GM23248 (cell line): ENCODE data around the gene GATAD2B. TPM values are rescaled to one million over a fixed set of nuclear protein-coding genes. Genes with fewer than 3 reads are reported as not detected.

Source experiments
- DNase-seq: peaks from one replicate; pipeline ENCODE4 v3.0.0-alpha.2; 2015
- H2AFZ ChIP-seq: fragments of 200-600 bp; sonication (generic); 2 replicates; pipeline ENCODE4 v1.6.1; 2016; ENCODE audit warnings: antibody characterized with exemption
- H3F3A ChIP-seq: fragments of 200-600 bp; sonication (generic); 2 replicates; pipeline ENCODE4 v1.6.1; 2016; ENCODE audit warnings: mild to moderate bottlenecking, antibody characterized with exemption, mixed run types; ENCODE audit not compliant: insufficient read depth
- H3K27ac ChIP-seq: fragments of 200-600 bp; sonication (generic); 2 replicates; pipeline ENCODE4 v1.5.1; 2016; ENCODE audit warnings: mild to moderate bottlenecking
- H3K27me3 ChIP-seq: fragments of 200-600 bp; sonication (generic); replicated peaks from 2 replicates; pipeline ENCODE4 v1.6.1; 2016; ENCODE audit warnings: mild to moderate bottlenecking; ENCODE audit not compliant: insufficient read depth
- H3K36me3 ChIP-seq: fragments of 200-600 bp; sonication (generic); 2 replicates; pipeline ENCODE4 v1.6.1; 2016; ENCODE audit warnings: low read depth, mild to moderate bottlenecking
- H3K4me1 ChIP-seq: fragments of 200-600 bp; sonication (generic); 2 replicates; pipeline ENCODE4 v1.6.1; 2016; ENCODE audit warnings: mild to moderate bottlenecking; ENCODE audit not compliant: insufficient read depth
- H3K4me2 ChIP-seq: fragments of 200-600 bp; sonication (generic); one replicate; pipeline ENCODE4 v1.6.1; 2016; ENCODE audit warnings: mild to moderate bottlenecking; ENCODE audit not compliant: unreplicated experiment
- H3K4me3 ChIP-seq: fragments of 200-600 bp; sonication (generic); 2 replicates; pipeline ENCODE4 v1.5.1; 2016; ENCODE audit warnings: mild to moderate bottlenecking
- H3K79me2 ChIP-seq: fragments of 200-600 bp; sonication (generic); 2 replicates; pipeline ENCODE4 v1.6.1; 2016; ENCODE audit warnings: mild to moderate bottlenecking; ENCODE audit not compliant: insufficient read depth
- H3K9ac ChIP-seq: fragments of 200-600 bp; sonication (generic); 2 replicates; pipeline ENCODE4 v1.6.1; 2016; ENCODE audit warnings: mild to moderate bottlenecking
- H3K9me2 ChIP-seq: fragments of 200-600 bp; sonication (generic); 2 replicates; pipeline ENCODE4 v1.6.1; 2016; ENCODE audit warnings: mixed run types, mild to moderate bottlenecking, moderate library complexity; ENCODE audit not compliant: insufficient read depth
- H3K9me3 ChIP-seq: fragments of 200-600 bp; sonication (generic); one replicate; pipeline ENCODE4 v1.6.1; 2017; ENCODE audit warnings: low read depth
- H4K20me1 ChIP-seq: fragments of 200-600 bp; sonication (generic); 2 replicates; pipeline ENCODE4 v1.6.0; 2016; ENCODE audit not compliant: insufficient read depth
- EZH2 ChIP-seq: fragments of 200-600 bp; sonication (generic); IDR thresholded peaks from 2 replicates; pipeline ENCODE4 v1.6.1; 2018; ENCODE audit warnings: antibody characterized with exemption, mild to moderate bottlenecking; ENCODE audit not compliant: insufficient read depth, poor library complexity, severe bottlenecking
- EZH2phosphoT487 ChIP-seq: fragments of 200-600 bp; sonication (generic); IDR thresholded peaks from 2 replicates; pipeline ENCODE4 v1.6.1; 2018; ENCODE audit warnings: antibody characterized with exemption, moderate library complexity, mild to moderate bottlenecking, low read depth; ENCODE audit not compliant: insufficient read depth
- WGBS, 2 experiments: methylation state at CpG; one replicate each; pipeline ENCODE4 v1.1.6; 2015 to 2017; ENCODE audit warnings: low lambda C conversion rate in 2 of 2, low coverage in 1 of 2; ENCODE audit errors: missing lambda C conversion rate in 2 of 2; 5-methylcytosine and 5-hydroxymethylcytosine counted together
- in situ Hi-C: fragments of 300-500 bp; cut with MboI; formaldehyde crosslinking; loops from 2 replicates; pipeline ENCODE4 v1.15.0; 2020
- polyA plus RNA-seq: library from polyadenylated mRNA; unstranded; fragments of >200 nt; fragmentation: Nextera tagmentation; extraction: Ambion mirVana; gene quantifications from 2 replicates; pipeline ENCODE4 v1.2.1, GENCODE V29; 2016
- total RNA-seq: library from RNA; depleted of rRNA; stranded (reverse); fragments of >200 nt; shearing (Covaris generic); gene quantifications from 2 replicates; pipeline ENCODE4 v1.2.3, GENCODE V29; 2014

The GATAD2B gene
- total and polyA plus RNA-seq, 2 experiments from 2014 or later = 3.3 to 3.9 TPM

- Histone ChIP-seq H4K20me1 (no peaks in the 10 kb centered on the region), H2AFZ (peak within 1 kb of the TSS; percentile 74), H3K9me3 (no peaks in the 10 kb centered on the region), H3K4me1 (peaks cover 7% of the 10 kb centered on the region; the same call in 1 of the 2 replicates), H3K27me3 (no peaks in the 10 kb centered on the region), H3K9me2 (no peaks in the 10 kb centered on the region), H3K79me2 (no peaks in the 10 kb centered on the region), H3F3A (peaks cover 15% of the 10 kb centered on the region), H3K4me2 (peak within 1 kb of the TSS; percentile 84), H3K36me3 (peaks cover 5% of the 10 kb centered on the region; the same call in 1 of the 2 replicates), H3K27ac (no peak within 1 kb of the TSS), H3K9ac (peak within 1 kb of the TSS; percentile 59), H3K4me3 (peak within 1 kb of the TSS; percentile 74)
- 4 to 5% methylated on average over 24 to 35 of the region's 35 CpGs for WGBS, 2 experiments
- no peak for TF ChIP-seq EZH2
- no peak for TF ChIP-seq EZH2phosphoT487
- DNase-seq = no peak
- in situ Hi-C loops = no loop called here
Observed at GRCh38 chr1:153774780-153775457, 147.9 kb downstream of the GATAD2B start, which contains the start of gene SLC27A3. Gene SLC27A3, plus strand, starts transcription at chr1:153775407. Its CDS starts 91 bp downstream, at chr1:153775498.

GRCh38 chr1:153774026-153774595, 148.7 kb downstream of the GATAD2B start:
- Histone ChIP-seq H2AFZ (no peak overlapping the region), H3K4me3 (no peak overlapping the region), H3K9me2 (no peaks in the 10 kb centered on the region), H3K27ac (no peak overlapping the region), H3K4me2 (no peak overlapping the region), H4K20me1 (no peaks in the 10 kb centered on the region), H3K4me1 (peaks cover 7% of the 10 kb centered on the region; the same call in 1 of the 2 replicates), H3K36me3 (peaks cover 5% of the 10 kb centered on the region; the same call in 1 of the 2 replicates), H3K9ac (peak overlapping the region; percentile 59; the same call in 1 of the 2 replicates), H3K27me3 (no peaks in the 10 kb centered on the region), H3K79me2 (no peaks in the 10 kb centered on the region), H3K9me3 (no peaks in the 10 kb centered on the region), H3F3A (peaks cover 15% of the 10 kb centered on the region)
- DNase-seq = peak; percentile 20
- 68 to 74% methylated on average over 8 of the region's 8 CpGs for WGBS, 2 experiments
- in situ Hi-C loops = no loop called here
- TF ChIP-seq EZH2 (no peak), EZH2phosphoT487 (no peak)

GRCh38 chr1:153773096-153773921, 149.5 kb downstream of the GATAD2B start:
- H3K9me2 ChIP-seq = no peaks in the 10 kb centered on the region
- H3K27me3 ChIP-seq = no peaks in the 10 kb centered on the region
- H3K27ac ChIP-seq = no peak overlapping the region
- no peak overlapping the region for H3K9ac ChIP-seq
- peaks cover 15% of the 10 kb centered on the region for H3F3A ChIP-seq
- no peak overlapping the region for H3K4me3 ChIP-seq
- TF ChIP-seq EZH2 (no peak), EZH2phosphoT487 (no peak)
- no peak overlapping the region for H3K4me2 ChIP-seq
- H3K4me1 ChIP-seq = peaks cover 7% of the 10 kb centered on the region; the same call in 1 of the 2 replicates
- peak; percentile 15 for DNase-seq
- H4K20me1 ChIP-seq = no peaks in the 10 kb centered on the region
- peaks cover 10% of the 10 kb centered on the region; the same call in 1 of the 2 replicates for H3K36me3 ChIP-seq
- no peaks in the 10 kb centered on the region for H3K9me3 ChIP-seq
- no peaks in the 10 kb centered on the region for H3K79me2 ChIP-seq
- in situ Hi-C loops = no loop called here
- WGBS, 2 experiments = 74 to 76% methylated on average over 11 to 12 of the region's 12 CpGs
- H2AFZ ChIP-seq = no peak overlapping the region
